Measurements from ENCODE around the gene THEM5.

The THEM5 gene

GRCh38 chr1:151852733-151853132 lies 779 bp downstream of the THEM5 start:
- H3K4me2 ChIP-seq (ENCODE audit: low read length), result no peak overlapping the region
- H4K91ac ChIP-seq (ENCODE audit: low read depth, low read length), result no peak overlapping the region
- no peak overlapping the region for H3K14ac ChIP-seq (ENCODE audit: low read length)
- no peak overlapping the region for H2BK12ac ChIP-seq (ENCODE audit: low read length)
- no peak overlapping the region for H2AFZ ChIP-seq (ENCODE audit: insufficient read depth, low read length, poor library complexity)
- H2BK120ac ChIP-seq (ENCODE audit: insufficient read depth, low read length, poor library complexity), result no peak overlapping the region
- no peak for DNase-seq
- H3K27me3 ChIP-seq (ENCODE audit: insufficient read depth, low read length), result no peaks in the 10 kb centered on the region
- no peaks in the 10 kb centered on the region for H3K9me3 ChIP-seq (ENCODE audit: insufficient read depth, low read depth, low read length)
- no CpG with 5 or more reads among the region's 4 CpGs for WGBS (ENCODE audit: extremely low coverage, insufficient coverage, insufficient read length)
- H3K23ac ChIP-seq (ENCODE audit: low read length), result no peak overlapping the region
- no peaks in the 10 kb centered on the region for H3K79me2 ChIP-seq (ENCODE audit: control insufficient read depth, insufficient read depth, low read length, poor library complexity)
- no peak overlapping the region for H2AK5ac ChIP-seq (ENCODE audit: low read length)
- H3K4me3 ChIP-seq (ENCODE audit: low read depth, low read length), result no peak overlapping the region
- no peak overlapping the region for H3K18ac ChIP-seq (ENCODE audit: low read length)
- no peak overlapping the region for H3K27ac ChIP-seq (ENCODE audit: low read depth, low read length)
- no peak overlapping the region for H3K4ac ChIP-seq (ENCODE audit: low read depth, low read length)
- H3K36me3 ChIP-seq (ENCODE audit: control insufficient read depth in 1 of 2, insufficient read depth in 2 of 2, low read length in 2 of 2), result no peaks in the 10 kb centered on the region
- no peak overlapping the region for H4K12ac ChIP-seq (ENCODE audit: low read depth, low read length)
- no peak overlapping the region for H3K9ac ChIP-seq (ENCODE audit: low read length)
- H3K4me1 ChIP-seq (ENCODE audit: control insufficient read depth in 1 of 2, insufficient read depth in 2 of 2, low read length in 2 of 2), result peaks cover 5 to 18% of the 10 kb centered on the region in 2 experiments
- no peak overlapping the region for H4K8ac ChIP-seq (ENCODE audit: low read depth, low read length)
- peaks cover 4% of the 10 kb centered on the region for H3K79me1 ChIP-seq (ENCODE audit: low read length)
- H2BK5ac ChIP-seq (ENCODE audit: low read depth, low read length, poor library complexity), result no peak overlapping the region

GRCh38 chr1:151851886-151852285 lies 1.6 kb downstream of the THEM5 start:
- H3K79me1 ChIP-seq (ENCODE audit: low read length), result peaks cover 4% of the 10 kb centered on the region
- WGBS (ENCODE audit: extremely low coverage, insufficient coverage, insufficient read length), result no CpG with 5 or more reads among the region's 8 CpGs
- H3K27me3 ChIP-seq (ENCODE audit: insufficient read depth, low read length), result no peaks in the 10 kb centered on the region
- peaks cover 5 to 18% of the 10 kb centered on the region in 2 experiments for H3K4me1 ChIP-seq (ENCODE audit: control insufficient read depth in 1 of 2, insufficient read depth in 2 of 2, low read length in 2 of 2)
- no peak overlapping the region for H2BK5ac ChIP-seq (ENCODE audit: low read depth, low read length, poor library complexity)
- H4K12ac ChIP-seq (ENCODE audit: low read depth, low read length), result no peak overlapping the region
- H3K9me3 ChIP-seq (ENCODE audit: insufficient read depth, low read depth, low read length), result no peaks in the 10 kb centered on the region
- no peak overlapping the region for H3K14ac ChIP-seq (ENCODE audit: low read length)
- H3K79me2 ChIP-seq (ENCODE audit: control insufficient read depth, insufficient read depth, low read length, poor library complexity), result no peaks in the 10 kb centered on the region
- no peak overlapping the region for H3K18ac ChIP-seq (ENCODE audit: low read length)
- no peak overlapping the region for H2BK120ac ChIP-seq (ENCODE audit: insufficient read depth, low read length, poor library complexity)
- no peak overlapping the region for H2AFZ ChIP-seq (ENCODE audit: insufficient read depth, low read length, poor library complexity)
- H3K4me3 ChIP-seq (ENCODE audit: low read depth, low read length), result no peak overlapping the region
- no peaks in the 10 kb centered on the region for H3K36me3 ChIP-seq (ENCODE audit: control insufficient read depth in 1 of 2, insufficient read depth in 2 of 2, low read length in 2 of 2)
- no peak overlapping the region for H3K4ac ChIP-seq (ENCODE audit: low read depth, low read length)
- DNase-seq, result no peak
- no peak overlapping the region for H3K23ac ChIP-seq (ENCODE audit: low read length)
- no peak overlapping the region for H3K4me2 ChIP-seq (ENCODE audit: low read length)
- H3K27ac ChIP-seq (ENCODE audit: low read depth, low read length), result no peak overlapping the region
- no peak overlapping the region for H3K9ac ChIP-seq (ENCODE audit: low read length)
- no peak overlapping the region for H4K91ac ChIP-seq (ENCODE audit: low read depth, low read length)
- H4K8ac ChIP-seq (ENCODE audit: low read depth, low read length), result no peak overlapping the region
- H2BK12ac ChIP-seq (ENCODE audit: low read length), result no peak overlapping the region
- H2AK5ac ChIP-seq (ENCODE audit: low read length), result no peak overlapping the region

- H3K9me3 ChIP-seq (ENCODE audit: insufficient read depth, low read depth, low read length), result no peaks in the 10 kb centered on the region
- H3K27ac ChIP-seq (ENCODE audit: low read depth, low read length), result no peak overlapping the region
- no peaks in the 10 kb centered on the region for H3K36me3 ChIP-seq (ENCODE audit: control insufficient read depth in 1 of 2, insufficient read depth in 2 of 2, low read length in 2 of 2)
- H4K8ac ChIP-seq (ENCODE audit: low read depth, low read length), result no peak overlapping the region
- H3K4me2 ChIP-seq (ENCODE audit: low read length), result no peak overlapping the region
- no peak overlapping the region for H3K18ac ChIP-seq (ENCODE audit: low read length)
- no peak overlapping the region for H3K9ac ChIP-seq (ENCODE audit: low read length)
- no peaks in the 10 kb centered on the region for H3K27me3 ChIP-seq (ENCODE audit: insufficient read depth, low read length)
- H3K79me2 ChIP-seq (ENCODE audit: control insufficient read depth, insufficient read depth, low read length, poor library complexity), result no peaks in the 10 kb centered on the region
- no peak overlapping the region for H3K23ac ChIP-seq (ENCODE audit: low read length)
- no peak for DNase-seq
- H2AFZ ChIP-seq (ENCODE audit: insufficient read depth, low read length, poor library complexity), result no peak overlapping the region
- H2AK5ac ChIP-seq (ENCODE audit: low read length), result no peak overlapping the region
- peaks cover 8 to 21% of the 10 kb centered on the region in 2 experiments for H3K4me1 ChIP-seq (ENCODE audit: control insufficient read depth in 1 of 2, insufficient read depth in 2 of 2, low read length in 2 of 2)
- no peaks in the 10 kb centered on the region for H3K79me1 ChIP-seq (ENCODE audit: low read length)
- H2BK120ac ChIP-seq (ENCODE audit: insufficient read depth, low read length, poor library complexity), result no peak overlapping the region
- H3K4me3 ChIP-seq (ENCODE audit: low read depth, low read length), result no peak overlapping the region
- H3K14ac ChIP-seq (ENCODE audit: low read length), result no peak overlapping the region
- H4K12ac ChIP-seq (ENCODE audit: low read depth, low read length), result no peak overlapping the region
- H4K91ac ChIP-seq (ENCODE audit: low read depth, low read length), result no peak overlapping the region
- no peak overlapping the region for H2BK12ac ChIP-seq (ENCODE audit: low read length)
- no peak overlapping the region for H2BK5ac ChIP-seq (ENCODE audit: low read depth, low read length, poor library complexity)
- H3K4ac ChIP-seq (ENCODE audit: low read depth, low read length), result no peak overlapping the region
Measured at GRCh38 chr1:151849871-151850270, 3.6 kb downstream of the THEM5 start.

DNA sequence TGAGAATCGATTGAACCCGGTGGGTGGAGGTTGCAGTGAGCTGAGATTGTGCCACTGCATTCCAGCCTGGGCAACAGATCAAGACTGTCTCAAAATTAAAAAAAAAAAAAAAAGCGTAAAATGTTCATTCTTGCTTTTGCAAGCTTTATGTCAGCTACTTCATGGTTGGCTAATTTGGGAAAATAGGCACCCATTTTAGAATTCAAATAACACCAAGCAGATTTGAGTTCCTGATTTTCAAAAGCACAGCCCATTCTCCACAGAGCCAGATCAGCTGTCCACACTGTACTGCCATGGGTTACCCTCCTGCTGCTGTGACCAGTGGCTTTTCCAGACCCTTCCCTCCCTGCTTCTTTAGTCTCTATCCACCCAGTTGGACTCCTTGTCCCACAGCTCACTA lies 4.4 kb downstream of the THEM5 start:
- Histone ChIP-seq H3K27ac (ENCODE audit: low read depth, low read length) (no peak overlapping the region), H3K9me3 (ENCODE audit: insufficient read depth, low read depth, low read length) (no peaks in the 10 kb centered on the region), H4K12ac (ENCODE audit: low read depth, low read length) (no peak overlapping the region), H2BK120ac (ENCODE audit: insufficient read depth, low read length, poor library complexity) (no peak overlapping the region), H4K8ac (ENCODE audit: low read depth, low read length) (no peak overlapping the region), H2BK5ac (ENCODE audit: low read depth, low read length, poor library complexity) (no peak overlapping the region), H3K79me2 (ENCODE audit: control insufficient read depth, insufficient read depth, low read length, poor library complexity) (no peaks in the 10 kb centered on the region), H3K4me3 (ENCODE audit: low read depth, low read length) (no peak overlapping the region), H2AK5ac (ENCODE audit: low read length) (no peak overlapping the region), H2AFZ (ENCODE audit: insufficient read depth, low read length, poor library complexity) (no peak overlapping the region), H3K4ac (ENCODE audit: low read depth, low read length) (no peak overlapping the region), H3K79me1 (ENCODE audit: low read length) (no peaks in the 10 kb centered on the region), H3K18ac (ENCODE audit: low read length) (no peak overlapping the region), H3K23ac (ENCODE audit: low read length) (no peak overlapping the region), H3K14ac (ENCODE audit: low read length) (no peak overlapping the region), H3K36me3 (ENCODE audit: control insufficient read depth in 1 of 2, insufficient read depth in 2 of 2, low read length in 2 of 2) (no peaks in the 10 kb centered on the region), H3K4me2 (ENCODE audit: low read length) (no peak overlapping the region), H2BK12ac (ENCODE audit: low read length) (no peak overlapping the region), H3K4me1 (ENCODE audit: control insufficient read depth in 1 of 2, insufficient read depth in 2 of 2, low read length in 2 of 2) (peaks cover 8 to 21% of the 10 kb centered on the region in 2 experiments), H4K91ac (ENCODE audit: low read depth, low read length) (no peak overlapping the region), H3K9ac (ENCODE audit: low read length) (no peak overlapping the region), H3K27me3 (ENCODE audit: insufficient read depth, low read length) (no peaks in the 10 kb centered on the region)
- DNase-seq, result no peak
- WGBS (ENCODE audit: extremely low coverage, insufficient coverage, insufficient read length), result no CpG with 5 or more reads among the region's 3 CpGs

Measured in trophoblast cell (in vitro differentiated cells and primary cell).